ENCODE data around the gene PRLHR.

PRLHR gene

DNA sequence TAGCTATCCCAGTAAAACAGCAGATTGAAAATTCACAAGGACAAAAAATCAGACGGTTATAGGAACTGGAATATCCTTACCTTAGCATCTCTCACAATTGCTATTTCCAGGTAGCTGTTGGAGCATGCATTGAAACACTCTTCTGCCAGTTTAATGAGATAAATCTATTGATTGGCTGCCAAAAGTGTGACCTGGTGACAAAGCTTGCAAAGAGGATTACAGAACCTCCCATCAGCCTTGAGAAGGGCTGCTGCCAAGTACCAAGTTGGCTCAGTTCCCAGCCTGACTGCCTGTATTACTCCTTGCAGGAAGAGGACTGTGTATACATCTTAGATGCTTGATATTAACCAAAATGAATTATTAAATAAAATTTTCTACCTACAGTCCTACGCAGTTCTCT lies 5.1 kb downstream of the PRLHR start:
- H3K4me3 ChIP-seq (ENCODE audit: low read depth, low read length), result no peak overlapping the region
- TF ChIP-seq, protein P1, sequence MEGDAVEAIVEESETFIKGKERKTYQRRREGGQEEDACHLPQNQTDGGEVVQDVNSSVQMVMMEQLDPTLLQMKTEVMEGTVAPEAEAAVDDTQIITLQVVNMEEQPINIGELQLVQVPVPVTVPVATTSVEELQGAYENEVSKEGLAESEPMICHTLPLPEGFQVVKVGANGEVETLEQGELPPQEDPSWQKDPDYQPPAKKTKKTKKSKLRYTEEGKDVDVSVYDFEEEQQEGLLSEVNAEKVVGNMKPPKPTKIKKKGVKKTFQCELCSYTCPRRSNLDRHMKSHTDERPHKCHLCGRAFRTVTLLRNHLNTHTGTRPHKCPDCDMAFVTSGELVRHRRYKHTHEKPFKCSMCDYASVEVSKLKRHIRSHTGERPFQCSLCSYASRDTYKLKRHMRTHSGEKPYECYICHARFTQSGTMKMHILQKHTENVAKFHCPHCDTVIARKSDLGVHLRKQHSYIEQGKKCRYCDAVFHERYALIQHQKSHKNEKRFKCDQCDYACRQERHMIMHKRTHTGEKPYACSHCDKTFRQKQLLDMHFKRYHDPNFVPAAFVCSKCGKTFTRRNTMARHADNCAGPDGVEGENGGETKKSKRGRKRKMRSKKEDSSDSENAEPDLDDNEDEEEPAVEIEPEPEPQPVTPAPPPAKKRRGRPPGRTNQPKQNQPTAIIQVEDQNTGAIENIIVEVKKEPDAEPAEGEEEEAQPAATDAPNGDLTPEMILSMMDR (IDR thresholded peaks at IDR 0.05; ENCODE audit: borderline replicate concordance, insufficient read depth, low read depth, low read length), result no peak

DNA sequence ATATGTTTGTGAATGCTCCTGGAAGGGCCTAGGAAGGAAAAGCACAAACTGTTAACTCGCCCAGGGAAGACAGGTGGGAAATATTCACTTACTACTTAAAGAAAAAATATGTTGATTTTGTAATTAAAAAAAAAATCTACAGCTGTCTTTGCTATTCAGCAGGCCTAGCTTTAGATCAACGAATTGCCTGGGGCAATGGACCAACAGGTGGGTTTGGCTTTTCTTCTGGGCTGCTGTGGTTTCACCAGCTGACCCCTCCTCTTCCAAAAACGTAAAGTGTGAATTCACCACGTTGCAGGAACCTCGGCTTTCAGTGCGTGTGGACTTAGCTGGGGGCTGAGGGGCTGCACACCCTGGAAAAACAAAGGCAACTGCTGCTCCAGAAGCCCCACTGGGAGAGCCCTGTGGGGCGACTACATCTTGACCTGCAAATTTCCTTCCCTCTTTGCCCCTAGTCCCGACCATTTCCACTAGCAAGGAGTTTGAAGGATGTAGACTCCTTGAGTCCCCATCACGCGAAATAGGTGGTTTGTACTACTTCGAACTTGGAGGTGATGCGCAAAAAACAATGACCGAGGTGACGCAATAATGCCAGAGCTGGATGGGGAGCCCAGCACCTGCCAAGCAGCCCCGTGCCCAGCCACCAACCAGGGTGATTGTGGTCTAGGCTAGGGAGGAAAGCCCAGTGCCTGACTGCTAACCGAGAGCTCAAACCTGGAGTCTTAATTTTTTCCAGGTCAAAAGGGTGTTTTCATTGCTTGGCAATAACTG lies 7.4 kb downstream of the PRLHR start:
- TF ChIP-seq, protein P1 (IDR thresholded peaks at IDR 0.05; ENCODE audit: borderline replicate concordance, insufficient read depth, low read depth, low read length), result no peak
- H3K4me3 ChIP-seq (ENCODE audit: low read depth, low read length), result no peak overlapping the region

DNA sequence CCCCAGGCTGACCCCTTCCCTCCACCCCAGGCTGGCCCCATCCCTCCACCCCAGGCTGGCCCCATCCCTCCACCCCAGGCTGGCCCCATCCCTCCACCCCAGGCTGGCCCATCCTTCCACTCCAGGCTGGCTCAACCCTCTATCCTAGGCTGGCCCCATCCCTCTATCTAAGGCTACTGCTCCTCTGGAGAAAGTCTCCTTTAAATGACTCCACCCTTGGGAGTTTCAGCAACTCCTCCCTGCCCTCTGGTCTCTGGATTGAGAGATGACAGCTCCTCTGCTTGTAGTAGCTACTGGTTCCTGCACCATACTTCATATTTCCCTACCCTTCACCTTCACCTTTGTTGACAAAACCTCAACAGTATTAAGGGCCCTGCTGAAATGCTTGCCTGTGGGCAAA lies 8.5 kb downstream of the PRLHR start:
- H3K4me3 ChIP-seq (ENCODE audit: low read depth, low read length), result no peak overlapping the region
- TF ChIP-seq, protein P1 (IDR thresholded peaks at IDR 0.05; ENCODE audit: borderline replicate concordance, insufficient read depth, low read depth, low read length), result no peak

DNA sequence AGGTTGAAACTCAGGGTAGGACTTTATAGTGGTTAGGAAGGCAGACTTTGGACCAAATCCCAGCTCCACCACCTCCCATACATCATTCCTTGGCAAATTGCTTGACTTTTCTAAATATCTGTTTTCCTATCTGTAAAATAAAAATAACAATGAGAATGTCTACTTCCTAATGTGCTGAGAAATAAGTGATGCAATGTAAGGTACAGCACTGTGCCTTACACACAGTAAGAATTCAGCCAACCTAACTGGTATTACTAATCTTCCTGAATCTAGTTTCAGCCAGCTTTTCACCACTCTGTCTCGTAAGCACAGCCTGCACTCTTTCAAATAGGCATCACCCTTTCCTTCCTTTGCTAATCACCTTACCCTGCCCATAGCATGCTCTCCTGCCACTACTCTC lies 9.7 kb downstream of the PRLHR start:
- TF ChIP-seq, protein P1 (IDR thresholded peaks at IDR 0.05; ENCODE audit: borderline replicate concordance, insufficient read depth, low read depth, low read length), result no peak

DNA sequence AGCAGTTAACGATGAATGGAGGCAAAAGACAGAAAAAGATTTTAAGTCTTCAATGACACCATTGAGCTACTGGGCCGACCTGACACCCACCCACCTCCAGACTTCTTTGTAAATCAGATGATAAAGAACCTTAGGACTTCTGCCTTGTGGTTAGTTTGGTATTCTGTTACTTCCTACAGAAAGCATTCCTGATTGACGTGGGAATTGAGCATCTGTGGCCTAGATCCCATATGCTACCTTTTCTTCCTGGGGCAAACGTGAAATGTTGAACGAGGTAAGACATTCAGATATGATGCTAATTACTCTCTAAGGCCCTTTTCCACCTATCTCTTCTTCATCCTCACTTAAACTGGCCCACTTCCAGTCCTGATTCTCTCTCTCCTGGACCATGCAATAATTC lies 10.2 kb downstream of the PRLHR start:
- TF ChIP-seq, protein P1 (IDR thresholded peaks at IDR 0.05; ENCODE audit: borderline replicate concordance, insufficient read depth, low read depth, low read length), result no peak
- no peak overlapping the region for H3K4me3 ChIP-seq (ENCODE audit: low read depth, low read length)

More for the DNA sequence above, 9.7 kb downstream of the PRLHR start:
- no peak overlapping the region for H3K4me3 ChIP-seq (ENCODE audit: low read depth, low read length)

DNA sequence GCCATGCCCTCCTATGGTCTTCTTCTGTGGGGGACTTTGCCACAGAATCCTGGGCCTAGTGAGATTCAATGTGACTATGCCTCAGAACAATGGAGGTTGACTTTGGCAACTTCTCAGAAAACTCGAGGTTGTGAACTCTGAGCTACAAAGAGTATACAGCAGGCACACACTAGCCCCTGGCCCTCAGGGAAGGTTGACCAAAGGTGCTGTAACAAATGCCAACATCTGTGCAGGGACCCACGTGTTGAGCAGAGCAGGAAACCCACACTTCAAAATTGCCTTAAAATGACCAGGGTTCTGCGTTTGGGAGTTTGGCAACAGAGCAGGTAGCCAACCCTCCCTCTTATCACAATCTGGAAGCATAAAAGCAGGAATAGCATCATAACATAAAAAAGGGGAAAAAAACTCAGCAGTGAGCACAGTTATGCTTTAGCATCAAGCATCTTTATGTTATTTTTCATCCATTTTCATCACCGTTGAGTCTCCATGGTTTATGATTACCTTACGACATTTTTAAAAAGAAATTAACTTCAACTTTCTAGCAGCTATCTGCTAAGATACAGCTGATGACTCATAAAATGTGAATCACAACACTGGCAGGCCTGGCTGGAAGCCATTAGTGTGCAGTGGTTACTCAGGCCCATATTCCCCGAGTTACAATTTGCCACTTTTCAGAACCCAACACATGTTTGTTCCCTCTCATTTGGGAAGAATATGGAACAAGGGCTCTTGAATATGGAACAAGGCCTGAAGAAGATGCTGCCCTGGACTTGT lies 11.1 kb downstream of the PRLHR start:
- no peak overlapping the region for H3K4me3 ChIP-seq (ENCODE audit: low read depth, low read length)
- TF ChIP-seq, protein P1 (IDR thresholded peaks at IDR 0.05; ENCODE audit: borderline replicate concordance, insufficient read depth, low read depth, low read length), result no peak
